ENCODE measurements around the gene USP38.

USP38 gene

DNA sequence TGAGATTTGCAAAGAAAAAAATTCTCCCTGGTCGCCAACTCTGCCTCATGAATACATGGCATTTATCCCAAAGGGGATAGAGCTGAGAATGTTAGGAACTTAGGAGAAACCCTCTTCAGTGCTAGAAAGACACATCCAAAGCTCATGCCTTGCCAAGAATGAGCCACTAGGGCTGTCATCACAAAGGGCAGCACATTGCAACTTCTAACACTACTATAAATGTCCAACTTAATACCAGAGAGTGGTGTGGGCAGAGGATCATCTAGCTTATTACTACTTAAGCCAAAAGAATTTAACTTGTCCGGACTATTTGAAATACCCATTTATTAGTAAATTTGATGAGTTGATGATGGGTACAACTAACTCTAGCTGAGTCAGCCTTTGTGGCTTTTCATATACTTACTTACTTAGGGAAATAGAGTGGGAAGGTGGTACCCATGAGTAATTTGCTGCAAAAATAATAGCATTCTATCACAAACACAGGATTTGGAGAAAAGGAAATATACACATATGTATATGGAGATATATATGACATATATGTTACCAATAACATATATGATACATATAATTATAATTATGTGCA is 85.6 kb downstream of the USP38 start:
- no peak for DNase-seq
